Measurements from ENCODE around the gene CNTLN.
"Not testable (repeated sequence)": the region's sequence is repeated elsewhere in the genome, so short reads cannot be mapped to it uniquely, and the experiment has no call there.

DNA sequence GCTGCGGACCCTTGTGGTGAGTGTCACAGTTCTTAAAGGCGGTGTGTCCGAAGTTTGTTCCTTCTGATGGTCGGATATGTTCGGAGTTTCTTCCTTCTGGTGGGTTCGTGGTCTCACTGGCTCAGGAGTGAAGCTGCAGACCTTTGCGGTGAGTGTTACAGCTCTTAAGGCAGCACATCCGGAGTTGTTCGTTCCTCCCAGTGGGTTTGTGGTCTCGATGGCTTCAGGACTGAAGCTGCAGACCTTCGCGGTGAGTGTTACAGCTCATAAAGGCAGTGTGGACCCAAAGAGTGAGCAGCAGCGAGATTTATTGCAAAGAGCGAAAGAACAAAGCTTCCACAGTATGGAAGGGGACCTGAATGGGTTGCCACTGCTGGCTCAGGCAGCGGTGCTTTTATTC lies 42.7 kb downstream of the CNTLN start:
- TF ChIP-seq, protein P1, sequence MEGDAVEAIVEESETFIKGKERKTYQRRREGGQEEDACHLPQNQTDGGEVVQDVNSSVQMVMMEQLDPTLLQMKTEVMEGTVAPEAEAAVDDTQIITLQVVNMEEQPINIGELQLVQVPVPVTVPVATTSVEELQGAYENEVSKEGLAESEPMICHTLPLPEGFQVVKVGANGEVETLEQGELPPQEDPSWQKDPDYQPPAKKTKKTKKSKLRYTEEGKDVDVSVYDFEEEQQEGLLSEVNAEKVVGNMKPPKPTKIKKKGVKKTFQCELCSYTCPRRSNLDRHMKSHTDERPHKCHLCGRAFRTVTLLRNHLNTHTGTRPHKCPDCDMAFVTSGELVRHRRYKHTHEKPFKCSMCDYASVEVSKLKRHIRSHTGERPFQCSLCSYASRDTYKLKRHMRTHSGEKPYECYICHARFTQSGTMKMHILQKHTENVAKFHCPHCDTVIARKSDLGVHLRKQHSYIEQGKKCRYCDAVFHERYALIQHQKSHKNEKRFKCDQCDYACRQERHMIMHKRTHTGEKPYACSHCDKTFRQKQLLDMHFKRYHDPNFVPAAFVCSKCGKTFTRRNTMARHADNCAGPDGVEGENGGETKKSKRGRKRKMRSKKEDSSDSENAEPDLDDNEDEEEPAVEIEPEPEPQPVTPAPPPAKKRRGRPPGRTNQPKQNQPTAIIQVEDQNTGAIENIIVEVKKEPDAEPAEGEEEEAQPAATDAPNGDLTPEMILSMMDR (IDR thresholded peaks at IDR 0.05) = not testable (repeated sequence)
- TF ChIP-seq EP300, POLR2AphosphoS5, POLR2A (IDR thresholded peaks at IDR 0.05): not testable (repeated sequence)
